GM18951 (cell line): Measurements from ENCODE around the gene PGLYRP4.

ENCODE experiments used
- POLR2A ChIP-seq: IDR thresholded peaks from 4 replicates; pipeline ENCODE4 v1.6.1; 2011; ENCODE audit warnings: mild to moderate bottlenecking; ENCODE audit not compliant: insufficient read length, insufficient read depth; ENCODE audit errors: extremely low read depth
- in situ Hi-C: fragments of 300-500 bp; cut with MboI; formaldehyde crosslinking; loops from one replicate; pipeline ENCODE4 v1.12.0; 2022; ENCODE audit warnings: low sequenced_read_pairs, mixed read lengths, inconsistent platforms; ENCODE audit not compliant: unreplicated experiment

PGLYRP4 gene

GRCh38 chr1:153366261-153366660 is 17.6 kb upstream of the PGLYRP4 start:
- in situ Hi-C loops, result loop anchor here (10.0 kb wide), 1 partner anchor 119 kb away; no protein-coding TSS in a partner anchor
- TF ChIP-seq POLR2A, result no peak

DNA sequence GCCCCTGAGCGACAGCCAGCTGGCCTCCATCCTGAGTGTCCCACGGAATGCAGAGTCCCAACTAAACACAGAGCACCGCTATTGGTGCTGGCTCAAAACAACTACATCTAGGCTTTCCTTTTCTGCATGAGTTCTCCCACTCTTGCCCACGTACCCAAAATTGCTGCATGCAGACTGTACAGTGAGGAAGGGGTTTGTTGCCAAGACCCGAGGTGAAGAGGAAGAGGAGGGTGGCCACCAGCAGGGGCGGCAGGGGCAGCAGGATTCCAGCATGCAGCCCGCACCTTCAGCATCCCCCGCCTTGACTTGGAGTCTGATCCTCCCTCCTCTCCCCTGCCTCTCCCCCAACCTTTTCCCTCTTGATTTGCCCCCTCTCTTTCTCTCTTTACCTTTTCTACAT is 17.1 kb upstream of the PGLYRP4 start:
- in situ Hi-C loops, result loop anchor here (10.0 kb wide), 1 partner anchor 119 kb away; no protein-coding TSS in a partner anchor
- TF ChIP-seq POLR2A, result no peak

- TF ChIP-seq POLR2A, result no peak
Measured at GRCh38 chr1:153364766-153365666, 16.4 kb upstream of the PGLYRP4 start.

DNA sequence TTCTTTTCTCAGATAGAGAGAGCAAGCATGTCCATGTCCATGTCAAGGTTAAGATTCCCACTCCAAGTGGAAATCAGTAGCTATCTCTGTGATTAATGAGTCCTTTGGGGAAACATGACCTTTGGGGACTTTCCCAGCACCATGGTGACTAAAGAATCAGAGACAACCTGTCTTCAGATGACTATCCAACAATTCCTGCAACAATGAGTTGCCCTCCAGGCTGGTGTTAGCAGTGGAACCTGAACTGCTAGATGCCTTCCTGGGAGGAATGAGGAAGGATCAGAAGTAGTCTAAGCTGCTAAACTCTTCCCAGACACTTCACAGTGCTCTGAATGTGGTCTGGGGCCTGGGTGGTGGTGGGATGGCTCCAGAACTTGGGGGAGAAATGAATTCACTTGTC is 15.5 kb upstream of the PGLYRP4 start:
- in situ Hi-C loops, result loop anchor here (10.0 kb wide), 1 partner anchor 121 kb away; no protein-coding TSS in a partner anchor
- no peak for TF ChIP-seq POLR2A

More at GRCh38 chr1:153364766-153365666, 16.4 kb upstream of the PGLYRP4 start:
- in situ Hi-C loops, result loop anchor here (10.0 kb wide), 1 partner anchor 120 kb away; no protein-coding TSS in a partner anchor

GRCh38 chr1:153363641-153364040 is 15.0 kb upstream of the PGLYRP4 start:
- TF ChIP-seq POLR2A, result no peak
- in situ Hi-C loops, result loop anchor here (10.0 kb wide), 1 partner anchor 121 kb away; no protein-coding TSS in a partner anchor

DNA sequence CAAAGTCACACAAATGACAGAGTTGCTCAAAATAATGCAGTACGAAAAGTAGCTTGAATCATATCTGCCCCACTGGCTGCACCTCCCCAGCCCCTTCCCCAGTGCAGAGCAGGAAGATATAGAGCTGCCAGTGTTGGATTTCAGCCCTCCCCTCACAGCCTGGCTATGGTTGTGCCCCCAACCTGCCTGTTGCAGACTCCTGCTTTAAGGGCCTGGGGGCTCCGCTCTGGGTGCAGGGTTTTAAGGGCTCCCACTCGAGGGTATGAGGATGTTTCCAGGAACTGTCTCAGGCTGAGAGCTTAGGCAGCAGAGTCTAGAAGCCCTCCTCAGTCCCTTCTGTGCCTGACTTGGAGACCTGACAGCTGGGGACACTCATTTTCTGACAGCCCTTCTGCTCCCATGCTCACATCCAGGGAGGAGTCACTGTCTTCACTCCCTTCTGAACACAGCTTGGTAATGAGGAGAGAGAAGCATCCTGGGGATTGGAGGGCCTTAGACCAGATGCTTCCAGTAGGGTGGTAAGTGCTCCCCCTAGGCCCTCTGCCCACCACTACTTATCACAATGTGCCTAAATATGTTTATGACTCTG is 13.6 kb upstream of the PGLYRP4 start:
- no peak for TF ChIP-seq POLR2A
- in situ Hi-C loops, result loop anchor here (10.0 kb wide), 1 partner anchor 123 kb away; no protein-coding TSS in a partner anchor

DNA sequence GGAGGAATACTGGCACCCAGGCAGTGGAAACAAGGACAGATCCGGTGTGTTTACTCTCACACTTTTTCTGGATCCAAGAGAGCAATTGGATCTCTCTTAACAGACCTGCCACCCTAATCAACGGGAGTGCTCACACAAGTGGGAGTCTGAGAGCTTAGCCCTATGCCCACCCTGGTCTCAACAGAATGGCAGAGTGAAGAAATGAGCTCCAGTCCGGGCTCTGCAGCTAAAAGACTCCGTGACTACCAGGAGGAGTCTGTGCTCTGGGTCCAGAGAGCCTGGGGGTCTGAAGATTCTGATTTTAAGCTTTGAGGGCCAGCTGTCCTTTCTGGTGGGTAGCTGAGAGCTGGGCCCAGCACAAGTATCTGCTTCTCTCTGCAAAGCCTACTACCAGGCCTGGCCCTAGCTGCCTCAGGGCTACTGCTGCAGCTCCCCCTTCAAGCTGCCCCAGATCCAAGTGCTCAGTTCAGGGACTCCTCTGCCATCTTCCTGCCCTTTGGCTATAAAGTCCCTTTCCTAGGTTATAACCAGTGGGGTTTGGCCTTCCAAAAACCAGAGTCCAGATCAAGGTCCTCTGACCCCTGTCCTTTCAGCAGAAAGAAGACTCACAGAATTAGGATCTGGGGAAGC is 13.0 kb upstream of the PGLYRP4 start:
- in situ Hi-C loops, result loop anchor here (10.0 kb wide), 1 partner anchor 123 kb away; no protein-coding TSS in a partner anchor
- TF ChIP-seq POLR2A, result no peak

GRCh38 chr1:153360592-153361479 is 12.2 kb upstream of the PGLYRP4 start:
- in situ Hi-C loops, result loop anchor here (10.0 kb wide), 1 partner anchor 124 kb away; no protein-coding TSS in a partner anchor
- TF ChIP-seq POLR2A, result no peak

DNA sequence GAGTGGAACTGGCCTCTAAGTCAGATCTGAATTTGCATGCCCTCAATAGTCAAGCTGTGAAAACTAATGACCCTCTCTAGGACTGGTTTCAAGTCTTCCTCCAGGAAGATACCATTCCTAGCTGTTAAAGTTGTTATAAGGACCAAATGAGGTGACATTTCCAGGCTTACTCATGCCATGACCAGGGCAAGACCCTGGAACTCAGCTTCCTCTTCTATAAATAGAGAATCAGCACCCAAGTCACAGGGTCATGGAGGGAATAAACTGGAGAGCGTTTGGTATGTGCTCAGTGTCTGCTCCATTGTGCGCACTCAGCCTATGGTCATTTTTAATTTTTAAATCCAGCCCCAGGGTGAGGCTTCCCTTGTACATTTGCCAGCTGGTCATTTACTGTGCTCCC is 11.5 kb upstream of the PGLYRP4 start:
- in situ Hi-C loops, result loop anchor here (10.0 kb wide), 1 partner anchor 125 kb away; no protein-coding TSS in a partner anchor
- no peak for TF ChIP-seq POLR2A

GRCh38 chr1:153359241-153359640 is 10.6 kb upstream of the PGLYRP4 start:
- no peak for TF ChIP-seq POLR2A
- in situ Hi-C loops, result no loop called here

- TF ChIP-seq POLR2A, result no peak
- in situ Hi-C loops, result no loop called here
Measured at GRCh38 chr1:153358691-153358975, 10.0 kb upstream of the PGLYRP4 start.
